Osteoblast (primary cell): Measurements from ENCODE around the gene RGS4. TPM values are rescaled to one million over a fixed set of nuclear protein-coding genes. Genes with fewer than 3 reads are reported as not detected.

ENCODE experiments used
- DNase-seq: peaks from one replicate; pipeline ENCODE4 v3.0.0; 2011; ENCODE audit warnings: low spot score, mixed read lengths; ENCODE audit not compliant: insufficient read length; ENCODE audit errors: missing footprints
- H2AFZ ChIP-seq: 2 replicates; pipeline ENCODE4 v1.6.0; 2011; ENCODE audit warnings: mild to moderate bottlenecking, low read length
- H3K27ac ChIP-seq: 2 replicates; pipeline ENCODE4 v1.5.1; 2011; ENCODE audit warnings: mild to moderate bottlenecking, low read depth, low read length, moderate library complexity
- H3K27me3 ChIP-seq: 2 replicates; pipeline ENCODE4 v1.6.0; 2012; ENCODE audit warnings: mild to moderate bottlenecking, control low read depth, inconsistent platforms, low read length, moderate library complexity; ENCODE audit not compliant: insufficient read depth
- H3K36me3 ChIP-seq: 2 replicates; pipeline ENCODE4 v1.5.1; 2011; ENCODE audit warnings: mild to moderate bottlenecking, low read length, control low read depth, moderate library complexity; ENCODE audit not compliant: insufficient read depth
- H3K4me1 ChIP-seq: 2 replicates; pipeline ENCODE4 v1.5.1; 2011; ENCODE audit warnings: mild to moderate bottlenecking, low read length, control low read depth, moderate library complexity; ENCODE audit not compliant: insufficient read depth
- H3K4me2 ChIP-seq: 2 replicates; pipeline ENCODE4 v1.6.0; 2011; ENCODE audit warnings: mild to moderate bottlenecking, low read length; ENCODE audit not compliant: insufficient read depth
- H3K4me3 ChIP-seq: fragments of 200-600 bp; sonication (generic); 3 replicates; pipeline ENCODE4 v1.5.1; 2012; ENCODE audit warnings: mild to moderate bottlenecking, low read length, inconsistent platforms; ENCODE audit not compliant: insufficient read depth
- H3K79me2 ChIP-seq: 2 replicates; pipeline ENCODE4 v1.6.0; 2012; ENCODE audit warnings: mild to moderate bottlenecking, low read length, control low read depth, inconsistent platforms; ENCODE audit not compliant: insufficient read depth
- H3K9me3 ChIP-seq: 2 replicates; pipeline ENCODE4 v1.5.1; 2011; ENCODE audit warnings: low read depth, low read length, control low read depth
- H4K20me1 ChIP-seq: 2 replicates; pipeline ENCODE4 v1.6.0; 2012; ENCODE audit warnings: mild to moderate bottlenecking, low read length, control low read depth; ENCODE audit not compliant: insufficient read depth
- total RNA-seq: library from RNA; depleted of rRNA; stranded (reverse); fragments of >200 nt; gene quantifications from 2 replicates; pipeline ENCODE4 v1.2.3, GENCODE V29; 2012
- TF ChIP-seq, protein P1 (sequence below): IDR thresholded peaks from 2 replicates; pipeline ENCODE4 v1.5.1; 2011; ENCODE audit warnings: mild to moderate bottlenecking, low read depth, low read length, moderate library complexity; ENCODE audit errors: extremely low read depth

Gene RGS4
- total RNA-seq, 1 donor: 142 TPM

DNA sequence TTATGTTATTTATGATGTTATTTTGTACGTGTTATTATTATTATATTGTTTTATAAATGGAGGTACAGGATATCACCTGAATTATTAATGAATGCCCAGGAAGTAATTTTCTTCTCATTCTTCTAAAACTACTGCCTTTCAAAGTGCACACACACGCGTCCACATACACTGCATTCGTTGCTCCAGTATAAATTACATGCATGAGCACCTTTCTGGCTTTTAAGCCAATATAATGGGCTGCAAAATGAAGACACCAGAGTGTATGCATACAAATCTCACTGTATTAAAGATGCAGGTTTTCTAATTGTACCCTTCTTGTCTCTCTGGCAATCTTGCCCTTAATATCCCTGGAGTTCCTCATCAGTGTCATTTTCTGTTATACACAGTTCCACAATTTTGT lies 6.9 kb downstream of the RGS4 start:
- Histone ChIP-seq H2AFZ (no peak overlapping the region), H3K27me3 (no peaks in the 10 kb centered on the region), H3K27ac (no peak overlapping the region), H3K4me1 (peaks cover 30% of the 10 kb centered on the region), H3K9me3 (no peaks in the 10 kb centered on the region), H3K4me2 (no peak overlapping the region), H3K79me2 (peaks cover 22% of the 10 kb centered on the region), H4K20me1 (no peaks in the 10 kb centered on the region), H3K36me3 (peaks cover 45% of the 10 kb centered on the region), H3K4me3 (no peak overlapping the region)
- no peak for DNase-seq
- TF ChIP-seq, protein P1, sequence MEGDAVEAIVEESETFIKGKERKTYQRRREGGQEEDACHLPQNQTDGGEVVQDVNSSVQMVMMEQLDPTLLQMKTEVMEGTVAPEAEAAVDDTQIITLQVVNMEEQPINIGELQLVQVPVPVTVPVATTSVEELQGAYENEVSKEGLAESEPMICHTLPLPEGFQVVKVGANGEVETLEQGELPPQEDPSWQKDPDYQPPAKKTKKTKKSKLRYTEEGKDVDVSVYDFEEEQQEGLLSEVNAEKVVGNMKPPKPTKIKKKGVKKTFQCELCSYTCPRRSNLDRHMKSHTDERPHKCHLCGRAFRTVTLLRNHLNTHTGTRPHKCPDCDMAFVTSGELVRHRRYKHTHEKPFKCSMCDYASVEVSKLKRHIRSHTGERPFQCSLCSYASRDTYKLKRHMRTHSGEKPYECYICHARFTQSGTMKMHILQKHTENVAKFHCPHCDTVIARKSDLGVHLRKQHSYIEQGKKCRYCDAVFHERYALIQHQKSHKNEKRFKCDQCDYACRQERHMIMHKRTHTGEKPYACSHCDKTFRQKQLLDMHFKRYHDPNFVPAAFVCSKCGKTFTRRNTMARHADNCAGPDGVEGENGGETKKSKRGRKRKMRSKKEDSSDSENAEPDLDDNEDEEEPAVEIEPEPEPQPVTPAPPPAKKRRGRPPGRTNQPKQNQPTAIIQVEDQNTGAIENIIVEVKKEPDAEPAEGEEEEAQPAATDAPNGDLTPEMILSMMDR: no peak

DNA sequence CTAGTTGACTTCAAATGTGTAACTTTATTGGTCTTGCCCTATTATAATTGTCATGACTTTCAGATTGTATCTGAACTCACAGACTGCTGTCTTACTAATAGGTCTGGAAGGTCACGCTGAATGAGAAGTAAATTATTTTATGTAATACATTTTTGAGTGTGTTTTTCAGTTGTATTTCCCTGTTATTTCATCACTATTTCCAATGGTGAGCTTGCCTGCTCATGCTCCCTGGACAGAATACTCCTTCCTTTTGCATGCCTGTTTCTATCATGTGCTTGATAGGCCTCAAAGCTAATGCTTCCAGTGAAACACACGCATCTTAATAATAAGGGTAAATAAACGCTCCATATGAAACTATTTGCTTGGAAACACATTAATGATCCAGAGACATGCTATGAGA lies 7.3 kb downstream of the RGS4 start:
- TF ChIP-seq, protein P1: no peak
- no peaks in the 10 kb centered on the region for H3K27me3 ChIP-seq

DNA sequence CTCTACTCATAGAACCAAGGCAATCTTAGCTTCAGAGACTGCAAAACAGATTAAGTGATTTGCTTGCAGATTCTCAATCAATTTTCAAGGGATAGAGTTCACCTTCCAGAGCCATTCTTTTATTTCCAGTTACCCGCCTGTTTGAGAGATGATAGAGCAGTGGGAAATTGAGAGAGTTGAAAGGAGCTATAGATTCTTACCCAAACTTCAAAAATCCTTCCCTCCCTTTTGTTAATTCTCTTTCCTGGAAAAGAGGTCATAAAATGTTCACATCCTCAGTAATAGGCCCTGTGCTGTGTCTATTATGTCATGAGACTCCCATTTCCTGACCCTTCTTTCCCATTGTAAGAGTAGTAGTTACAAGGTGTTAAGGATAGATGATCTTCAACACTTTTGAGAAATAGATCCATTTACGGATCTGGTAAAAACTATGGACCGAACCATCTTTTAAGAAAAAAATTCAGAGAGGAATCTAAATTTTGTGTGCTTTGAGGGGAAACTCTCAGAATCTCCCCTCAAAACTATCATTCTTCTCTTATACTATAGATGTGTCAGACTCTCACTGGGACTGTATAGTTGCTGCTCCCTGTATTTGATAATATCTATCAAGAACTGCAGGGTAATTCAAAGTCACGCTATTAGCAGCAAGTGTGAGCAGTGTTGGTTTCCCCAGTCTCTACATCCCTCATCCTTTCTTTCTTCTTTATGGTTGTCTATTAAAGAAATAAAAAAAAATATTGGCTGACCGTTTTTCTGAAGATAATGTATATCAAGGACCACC lies 8.0 kb downstream of the RGS4 start:
- Histone ChIP-seq H3K27me3 (no peaks in the 10 kb centered on the region), H3K79me2 (peaks cover 14% of the 10 kb centered on the region), H3K36me3 (peaks cover 42% of the 10 kb centered on the region), H3K27ac (no peak overlapping the region), H2AFZ (no peak overlapping the region), H3K4me2 (no peak overlapping the region), H4K20me1 (no peaks in the 10 kb centered on the region), H3K9me3 (no peaks in the 10 kb centered on the region), H3K4me1 (peaks cover 21% of the 10 kb centered on the region), H3K4me3 (no peak overlapping the region)
- no peak for DNase-seq
- TF ChIP-seq, protein P1: no peak

More for the DNA sequence above, 7.3 kb downstream of the RGS4 start:
- Histone ChIP-seq H3K4me3 (no peak overlapping the region), H3K4me2 (no peak overlapping the region), H3K36me3 (peaks cover 45% of the 10 kb centered on the region), H2AFZ (no peak overlapping the region), H3K27ac (no peak overlapping the region), H3K9me3 (no peaks in the 10 kb centered on the region), H4K20me1 (no peaks in the 10 kb centered on the region), H3K4me1 (peaks cover 26% of the 10 kb centered on the region), H3K79me2 (peaks cover 18% of the 10 kb centered on the region)
- DNase-seq: no peak

DNA sequence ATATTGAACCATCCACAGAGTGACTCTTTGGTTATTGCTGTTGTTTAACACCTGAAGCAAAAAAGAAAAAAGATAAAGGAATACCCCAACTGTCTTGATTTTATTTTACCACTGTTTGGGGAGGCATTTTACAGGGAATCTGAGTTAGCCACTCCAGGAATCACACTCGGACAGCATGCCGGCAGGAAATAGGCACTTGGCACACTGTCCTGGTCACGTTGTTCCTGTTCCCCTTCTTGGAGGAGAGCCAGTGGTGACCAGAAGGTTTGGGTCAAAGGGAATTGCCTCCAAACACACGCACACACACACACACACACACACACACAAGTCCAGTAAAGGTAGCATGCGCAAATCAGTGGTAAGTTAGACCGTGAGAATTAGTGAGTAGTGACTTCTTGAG lies 13.8 kb downstream of the RGS4 start:
- H3K4me3 ChIP-seq: no peak overlapping the region
- TF ChIP-seq, protein P1: no peak
- no peaks in the 10 kb centered on the region for H3K27me3 ChIP-seq
- no peaks in the 10 kb centered on the region for H3K9me3 ChIP-seq
- H2AFZ ChIP-seq: no peak overlapping the region
- no peaks in the 10 kb centered on the region for H4K20me1 ChIP-seq
- no peak for DNase-seq
- peaks cover 31% of the 10 kb centered on the region for H3K4me1 ChIP-seq
- H3K27ac ChIP-seq: no peak overlapping the region
- no peaks in the 10 kb centered on the region for H3K36me3 ChIP-seq
- no peaks in the 10 kb centered on the region for H3K79me2 ChIP-seq
- H3K4me2 ChIP-seq: no peak overlapping the region
